Esophagus squamous epithelium (tissue), 5 donors: ENCODE measurements around the gene IFT88. TPM values are rescaled to one million over a fixed set of nuclear protein-coding genes. Genes with fewer than 3 reads are reported as not detected.

Experiments used
- DNase-seq: peaks from one replicate; lab custom pipeline; 2025; lab: John Stamatoyannopoulos, UW
- H3K27ac ChIP-seq, 4 donors: fragments of 200-600 bp; sonication (generic); one replicate each; pipeline ENCODE4 v1.5.1; 2016 to 2019; ENCODE audit warnings: mild to moderate bottlenecking in 1 of 4
- H3K27me3 ChIP-seq, 4 donors: fragments of 200-600 bp; sonication (generic); 1 replicate in 3 of 4; 2 replicates in 1 of 4; pipeline versions ENCODE4 v1.5.1 to v1.6.0; 2017 to 2021; ENCODE audit warnings: antibody characterized with exemption in 1 of 4
- H3K36me3 ChIP-seq, 3 donors: fragments of 200-600 bp; sonication (generic); one replicate each; pipeline ENCODE4 v1.5.1; 2016 to 2019
- H3K4me1 ChIP-seq, 3 donors: fragments of 200-600 bp; sonication (generic); one replicate each; pipeline ENCODE4 v1.5.1; 2017 to 2019
- H3K4me3 ChIP-seq, 4 donors: fragments of 200-600 bp; sonication (generic); 1 replicate in 3 of 4; 2 replicates in 1 of 4; pipeline ENCODE4 v1.5.1; 2016 to 2019; ENCODE audit warnings: mild to moderate bottlenecking in 2 of 4, moderate library complexity in 1 of 4
- H3K9me3 ChIP-seq, 3 donors: fragments of 200-600 bp; sonication (generic); one replicate each; pipeline ENCODE4 v1.5.1; 2016 to 2019
- CTCF ChIP-seq, 6 experiments: fragments of 450-650 bp in 4 of 6; fragments of 200-600 bp in 2 of 6; sonication (generic) in 2 of 6; IDR thresholded peaks; one replicate each; pipeline ENCODE4 v1.5.1; 2016 to 2019; ENCODE audit warnings: antibody characterized with exemption in 6 of 6, mild to moderate bottlenecking in 4 of 6, moderate library complexity in 4 of 6
- POLR2A ChIP-seq, 4 donors: fragments of 450-650 bp; IDR thresholded peaks; one replicate each; pipeline ENCODE4 v1.6.1; 2017; ENCODE audit warnings: antibody characterized with exemption in 4 of 4, mild to moderate bottlenecking in 4 of 4, moderate library complexity in 3 of 4
- WGBS, 2 donors: methylation state at CpG; one replicate each; pipeline ENCODE4 v1.1.5; 2018; 5-methylcytosine and 5-hydroxymethylcytosine counted together
- intact Hi-C: fragments of 100-400 bp; cut with DNase I; formaldehyde crosslinking; loops from one replicate; pipeline ENCODE4 v1.15.0; 2022
- total RNA-seq, 4 donors: library from RNA; depleted of rRNA; stranded (reverse); fragments of >200 nt; gene quantifications; one replicate each; pipeline ENCODE4 v1.1.0, GENCODE V29; 2016
- donor health status: DM: yes; HTN: yes; CAD: no.

IFT88 gene
- total RNA-seq, 4 donors from 2014 or later: 2.0 to 7.8 (median 4.8) TPM

GRCh38 chr13:20583803-20584293 is 16.9 kb downstream of the IFT88 start:
- no peaks in the 10 kb centered on the region for H3K27me3 ChIP-seq
- H3K4me1 ChIP-seq: peaks cover 0 to 3% (median 0%) of the 10 kb centered on the region in 3 donors
- DNase-seq: no peak
- TF ChIP-seq POLR2A (IDR thresholded peaks at IDR 0.05): no peak
- H3K9me3 ChIP-seq: peaks cover 0 to 19% (median 0%) of the 10 kb centered on the region in 3 donors
- peaks cover 0 to 63% (median 0%) of the 10 kb centered on the region in 3 donors for H3K36me3 ChIP-seq
- intact Hi-C loops: no loop called here
- no peak overlapping the region for H3K27ac ChIP-seq
- WGBS, 2 donors: 95 to 100% methylated on average over 1 of the region's 1 CpG
- no peak overlapping the region for H3K4me3 ChIP-seq

GRCh38 chr13:20585371-20585770 is 18.4 kb downstream of the IFT88 start:
- no peaks in the 10 kb centered on the region for H3K27me3 ChIP-seq
- H3K9me3 ChIP-seq: peaks cover 0 to 19% (median 0%) of the 10 kb centered on the region in 3 donors
- no peak for TF ChIP-seq CTCF (IDR thresholded peaks at IDR 0.05)
- no peak for TF ChIP-seq POLR2A (IDR thresholded peaks at IDR 0.05)
- intact Hi-C loops: no loop called here
- peaks cover 0 to 4% (median 0%) of the 10 kb centered on the region in 3 donors for H3K4me1 ChIP-seq
- H3K4me3 ChIP-seq: no peak overlapping the region
- peaks cover 0 to 48% (median 0%) of the 10 kb centered on the region in 3 donors for H3K36me3 ChIP-seq
- H3K27ac ChIP-seq: no peak overlapping the region
- DNase-seq: no peak
- WGBS, 2 donors: 97 to 100% methylated on average over 2 of the region's 2 CpGs

GRCh38 chr13:20588529-20589110 is 21.7 kb downstream of the IFT88 start:
- H3K27ac ChIP-seq: no peak overlapping the region
- WGBS, 2 donors: 35 to 40% methylated on average over 4 of the region's 4 CpGs

GRCh38 chr13:20590561-20590960 is 23.6 kb downstream of the IFT88 start:
- Histone ChIP-seq H3K4me3 (no peak overlapping the region), H3K36me3 (peaks cover 0 to 19% (median 0%) of the 10 kb centered on the region in 3 donors), H3K27me3 (no peaks in the 10 kb centered on the region), H3K4me1 (peaks cover 0 to 4% (median 0%) of the 10 kb centered on the region in 3 donors), H3K27ac (no peak overlapping the region), H3K9me3 (no peaks in the 10 kb centered on the region)
- intact Hi-C loops: no loop called here
- 86 to 91% methylated on average over 2 of the region's 2 CpGs for WGBS, 2 donors
- TF ChIP-seq POLR2A (IDR thresholded peaks at IDR 0.05): no peak
- no peak for TF ChIP-seq CTCF (IDR thresholded peaks at IDR 0.05)
- DNase-seq: no peak

More at GRCh38 chr13:20588529-20589110, 21.7 kb downstream of the IFT88 start:
- TF ChIP-seq CTCF (IDR thresholded peaks at IDR 0.05) (no peak), POLR2A (IDR thresholded peaks at IDR 0.05) (no peak)
- peaks cover 0 to 19% (median 0%) of the 10 kb centered on the region in 3 donors for H3K9me3 ChIP-seq
- no peaks in the 10 kb centered on the region for H3K27me3 ChIP-seq
- peaks cover 0 to 35% (median 0%) of the 10 kb centered on the region in 3 donors for H3K36me3 ChIP-seq
- peaks cover 0 to 4% (median 0%) of the 10 kb centered on the region in 3 donors for H3K4me1 ChIP-seq
- no peak overlapping the region for H3K4me3 ChIP-seq
- DNase-seq: no peak
- intact Hi-C loops: no loop called here

GRCh38 chr13:20592606-20593005 is 25.6 kb downstream of the IFT88 start:
- Histone ChIP-seq H3K9me3 (no peaks in the 10 kb centered on the region), H3K36me3 (peaks cover 0 to 11% (median 0%) of the 10 kb centered on the region in 3 donors), H3K4me3 (no peak overlapping the region), H3K27me3 (no peaks in the 10 kb centered on the region), H3K4me1 (peaks cover 0 to 4% (median 0%) of the 10 kb centered on the region in 3 donors), H3K27ac (no peak overlapping the region)
- intact Hi-C loops: no loop called here
- DNase-seq: no peak
- no peak for TF ChIP-seq CTCF (IDR thresholded peaks at IDR 0.05)
- WGBS, 2 donors: 81 to 98% methylated on average over 4 of the region's 4 CpGs
